NCI-H460 (cell line): ENCODE data around the gene TERT. TPM values are rescaled to one million over a fixed set of nuclear protein-coding genes. Genes with fewer than 3 reads are reported as not detected.

Experiments
- DNase-seq: peaks from one replicate; pipeline ENCODE4 v3.0.0-alpha.2; 2016; ENCODE audit warnings: low read depth; ENCODE audit errors: extremely low read depth
- small RNA-seq, 2 experiments: library from RNA; depleted of rRNA; stranded (forward); fragments of <200 nt; gene quantifications; one replicate each; pipeline ENCODE3, GENCODE V24; 2014
- total RNA-seq: library from RNA; depleted of rRNA; stranded (reverse); fragments of >200 nt; shearing (Covaris generic); gene quantifications from 2 replicates; pipeline ENCODE4 v1.2.3, GENCODE V29; 2014; rRNA removed

The TERT gene
- total RNA-seq, 1 experiment from 2014 or later = 1.5 TPM

- no peak for DNase-seq
These were observed 84.0 kb downstream of the TERT start for GRCh38 chr5:1210832-1211251.

GRCh38 chr5:1209896-1210776 is 84.7 kb downstream of the TERT start:
- no peak for DNase-seq

DNA sequence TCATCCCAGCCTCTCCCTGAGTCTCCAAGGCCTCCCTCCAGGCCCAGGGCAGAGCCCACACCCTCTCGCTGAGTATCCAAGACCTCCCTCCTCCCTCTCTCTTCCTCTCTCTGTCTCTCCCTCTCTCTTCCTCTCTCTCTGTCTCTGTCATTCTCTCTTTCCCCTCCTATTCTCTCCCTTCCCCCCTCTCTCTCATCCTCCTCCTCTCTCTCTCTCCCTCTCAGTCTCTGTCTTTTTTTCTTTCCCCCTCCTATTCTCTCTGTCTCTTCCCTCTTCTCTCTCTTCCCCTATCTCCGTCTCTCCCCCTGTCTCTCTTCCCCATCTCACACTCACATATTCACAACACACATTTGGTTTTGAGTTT is 85.4 kb downstream of the TERT start:
- no peak for DNase-seq

DNA sequence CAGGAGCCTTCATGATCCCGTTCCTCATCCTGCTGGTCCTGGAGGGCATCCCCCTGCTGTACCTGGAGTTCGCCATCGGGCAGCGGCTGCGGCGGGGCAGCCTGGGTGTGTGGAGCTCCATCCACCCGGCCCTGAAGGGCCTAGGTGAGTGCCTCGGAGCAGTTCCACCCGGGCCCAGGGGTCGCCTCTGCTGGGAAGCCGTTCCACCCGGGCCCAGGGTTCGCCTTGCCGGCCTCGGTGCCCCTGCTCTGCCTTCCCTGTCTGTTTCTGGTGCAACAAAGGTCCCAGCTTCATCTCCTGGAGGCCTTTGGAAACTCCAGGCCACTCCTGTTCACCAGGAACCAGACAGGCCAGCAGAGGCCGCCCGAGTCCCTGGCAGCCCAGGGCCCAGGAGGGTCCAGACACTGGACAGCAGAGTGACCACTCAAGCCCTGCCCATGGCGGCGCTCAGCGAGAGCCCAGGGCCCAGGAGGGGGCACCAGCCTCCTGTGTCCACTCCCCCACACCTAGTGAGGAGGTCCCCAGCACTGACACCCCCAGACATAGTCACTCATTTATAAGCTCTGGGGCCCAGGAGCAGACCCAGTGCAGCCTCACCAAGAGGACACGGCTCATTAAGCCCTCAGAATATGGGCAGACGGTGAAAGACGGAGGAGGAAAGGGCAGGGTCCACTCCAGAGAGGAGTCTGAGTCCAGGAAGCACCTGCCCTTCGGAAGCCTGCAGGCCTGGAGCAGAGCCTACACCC is 86.0 kb downstream of the TERT start:
- peak; percentile 42 for DNase-seq

DNA sequence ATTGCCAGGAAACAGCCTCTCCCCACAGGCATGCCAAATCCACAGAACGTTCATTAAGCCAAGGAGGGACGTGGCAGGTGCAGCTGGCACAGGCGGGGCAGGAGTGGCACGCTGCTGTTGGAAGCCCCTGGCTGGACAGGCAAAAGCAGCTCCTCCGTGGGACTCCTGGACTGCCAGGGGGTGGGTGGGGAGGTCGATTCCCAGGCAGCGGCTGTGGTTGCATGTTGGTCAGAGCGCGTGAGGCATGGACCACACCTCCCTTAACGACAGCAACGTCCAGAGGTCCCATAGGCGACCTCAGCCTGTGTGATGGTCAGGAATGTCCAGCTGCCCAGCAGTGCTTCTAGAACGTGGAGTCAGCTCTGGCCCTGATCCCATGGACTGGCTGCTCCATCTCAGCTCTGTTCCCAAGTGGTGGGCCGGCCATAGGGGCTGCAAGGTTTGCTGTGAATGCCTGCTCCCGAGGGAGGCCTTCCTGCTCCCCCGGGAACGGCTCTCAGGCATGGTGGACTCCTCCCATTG is 86.6 kb downstream of the TERT start:
- DNase-seq = no peak

- no peak for DNase-seq
These were observed 87.3 kb downstream of the TERT start for GRCh38 chr5:1207555-1207954.

DNA sequence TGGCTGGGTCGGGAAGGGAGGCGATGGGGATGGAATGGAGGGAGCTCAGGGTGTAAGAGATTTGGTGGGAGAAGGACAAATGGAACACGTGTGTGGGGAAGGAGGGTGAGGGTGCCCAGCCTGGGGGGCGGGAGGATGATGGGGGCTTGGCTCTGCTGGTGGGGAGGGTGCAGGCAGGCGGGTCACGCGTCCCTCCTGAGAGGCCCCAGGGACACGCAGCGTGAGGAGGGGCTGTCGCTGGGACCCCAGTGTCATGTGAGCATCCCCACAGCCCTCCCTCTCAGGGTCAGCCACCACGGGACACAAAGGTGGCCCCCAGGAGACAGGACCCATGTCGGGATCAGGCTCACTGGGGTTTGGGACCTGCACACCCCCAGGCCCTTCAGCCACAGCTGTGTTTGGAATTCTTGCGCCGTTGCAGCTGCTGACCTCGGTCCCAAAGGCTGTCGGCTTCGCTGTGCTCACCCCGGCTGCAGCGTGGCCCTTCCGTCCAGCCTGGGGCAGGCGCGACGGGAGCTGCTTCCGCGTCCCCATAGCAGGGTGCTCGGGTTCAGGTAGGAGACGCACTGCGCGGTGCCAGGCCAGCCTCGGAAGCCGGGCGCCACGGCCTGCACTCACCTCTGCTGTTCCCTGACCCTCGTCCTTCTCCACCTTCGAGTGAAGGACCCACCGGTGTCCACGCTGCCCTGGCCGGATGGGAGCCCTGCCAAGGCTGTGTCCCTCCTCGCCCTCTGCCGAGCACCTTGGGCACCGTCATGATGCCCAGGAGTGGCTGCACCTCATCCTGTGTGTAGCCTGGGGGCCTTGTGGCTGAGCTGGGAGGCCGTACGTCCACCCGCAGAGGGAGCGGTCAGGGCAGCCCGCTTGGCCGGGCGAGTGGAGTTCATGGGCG is 88.1 kb downstream of the TERT start:
- no peak for DNase-seq

DNA sequence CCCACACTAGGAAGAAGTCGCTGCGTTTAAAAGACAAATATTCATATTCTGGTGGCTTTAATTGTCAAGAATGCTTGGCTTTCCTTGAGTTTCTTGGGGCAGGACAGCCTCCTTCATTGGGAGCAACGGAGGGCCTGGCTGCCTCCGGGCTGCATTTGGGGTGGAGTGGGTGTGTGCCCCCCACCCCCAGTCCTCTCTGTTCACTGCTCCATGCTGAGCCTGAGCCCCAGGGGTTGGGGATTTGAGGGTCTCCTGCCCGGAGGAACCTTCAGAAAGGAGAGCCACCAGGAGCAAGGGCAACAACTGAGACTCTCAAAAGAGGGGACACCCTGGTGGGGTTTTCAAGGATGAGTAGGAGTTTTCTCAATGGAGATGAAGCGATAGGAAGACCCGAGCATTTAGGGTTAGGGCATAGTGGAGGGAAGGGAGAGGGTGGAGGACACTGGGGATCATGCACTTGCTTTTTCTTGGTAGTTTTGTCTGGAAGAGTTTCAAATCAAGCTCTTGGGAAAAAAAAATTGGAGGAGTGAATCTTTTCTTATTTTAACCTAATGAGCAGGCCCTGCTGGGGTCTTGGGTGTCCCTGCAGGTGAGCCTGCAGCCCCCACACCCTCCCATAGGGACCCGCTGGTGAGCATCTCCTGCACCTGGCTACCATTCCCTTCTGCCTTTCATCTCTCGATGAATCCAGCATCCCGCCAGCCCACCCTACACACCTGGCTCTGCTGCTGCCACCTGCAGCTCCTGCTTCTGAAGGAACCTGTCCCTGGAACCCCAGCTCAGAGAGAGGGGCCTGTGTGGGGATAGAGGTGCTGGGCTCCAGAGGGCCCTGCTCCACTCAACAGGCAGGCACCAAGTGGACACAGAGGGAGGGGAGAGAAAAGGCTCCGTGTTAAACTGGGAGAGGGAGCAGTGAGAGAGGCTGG is 89.3 kb downstream of the TERT start:
- no peak for DNase-seq

DNA sequence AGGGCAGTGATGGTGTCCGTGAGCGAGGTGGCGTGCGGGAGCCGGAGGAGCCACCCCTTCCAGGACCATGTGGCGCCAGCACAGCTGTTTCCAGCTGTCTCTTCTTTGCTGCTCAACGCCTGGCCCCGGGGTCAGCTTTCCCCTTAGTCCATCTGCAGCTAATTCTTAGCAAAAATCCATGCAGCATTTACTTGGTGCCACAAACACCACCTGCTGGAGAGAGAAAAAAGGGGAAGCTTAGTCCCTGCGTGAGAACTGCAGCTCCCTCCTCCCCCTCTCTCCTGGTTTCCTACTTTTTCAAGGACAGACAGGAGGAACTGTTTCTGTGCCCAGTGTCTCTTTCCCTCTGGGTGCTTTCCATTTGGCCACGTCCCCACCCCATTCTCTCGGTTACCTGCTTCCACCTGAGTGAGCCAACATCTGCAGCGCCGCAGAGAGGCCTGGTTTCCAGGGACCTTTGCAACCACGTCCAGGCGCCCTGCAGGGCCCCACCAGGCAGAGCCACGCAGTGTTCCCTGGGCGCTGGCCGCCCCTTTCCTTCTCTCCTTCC is 90.1 kb downstream of the TERT start:
- DNase-seq = no peak

DNA sequence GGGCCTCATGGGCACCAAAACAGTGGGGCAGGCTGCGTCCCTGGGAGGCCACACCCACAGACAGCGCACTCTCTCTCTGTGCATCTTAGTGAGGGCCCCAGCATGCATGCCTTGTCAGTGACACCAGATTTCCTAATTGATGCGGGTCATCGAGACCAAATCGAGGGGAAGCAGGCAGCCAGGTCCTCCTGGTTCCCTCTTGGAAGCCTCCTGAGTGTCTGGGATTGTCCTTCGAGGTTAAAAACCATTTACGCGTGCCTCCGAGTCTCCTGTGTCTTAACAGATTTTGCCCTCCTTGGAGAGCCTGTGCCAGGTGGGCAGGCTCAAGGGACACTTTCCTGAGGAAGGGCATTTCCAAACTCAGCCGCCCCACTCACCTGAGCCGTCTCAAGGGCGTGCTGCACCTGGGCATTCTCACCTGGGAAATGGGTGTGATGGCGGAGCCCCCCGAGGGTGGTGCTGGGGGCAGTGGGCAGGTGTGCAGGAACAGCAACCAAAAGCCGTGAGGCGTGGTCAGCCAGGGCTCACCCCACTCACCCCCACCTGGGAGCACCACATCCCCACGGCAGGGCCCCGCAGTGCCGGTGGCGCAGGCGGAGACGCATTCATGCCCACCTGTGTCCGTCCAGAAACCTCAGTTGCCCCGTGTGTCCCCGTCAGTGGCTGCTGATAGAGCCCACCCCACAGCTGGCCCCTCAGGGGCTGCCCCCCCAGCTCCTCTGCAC is 90.7 kb downstream of the TERT start:
- DNase-seq = no peak

DNA sequence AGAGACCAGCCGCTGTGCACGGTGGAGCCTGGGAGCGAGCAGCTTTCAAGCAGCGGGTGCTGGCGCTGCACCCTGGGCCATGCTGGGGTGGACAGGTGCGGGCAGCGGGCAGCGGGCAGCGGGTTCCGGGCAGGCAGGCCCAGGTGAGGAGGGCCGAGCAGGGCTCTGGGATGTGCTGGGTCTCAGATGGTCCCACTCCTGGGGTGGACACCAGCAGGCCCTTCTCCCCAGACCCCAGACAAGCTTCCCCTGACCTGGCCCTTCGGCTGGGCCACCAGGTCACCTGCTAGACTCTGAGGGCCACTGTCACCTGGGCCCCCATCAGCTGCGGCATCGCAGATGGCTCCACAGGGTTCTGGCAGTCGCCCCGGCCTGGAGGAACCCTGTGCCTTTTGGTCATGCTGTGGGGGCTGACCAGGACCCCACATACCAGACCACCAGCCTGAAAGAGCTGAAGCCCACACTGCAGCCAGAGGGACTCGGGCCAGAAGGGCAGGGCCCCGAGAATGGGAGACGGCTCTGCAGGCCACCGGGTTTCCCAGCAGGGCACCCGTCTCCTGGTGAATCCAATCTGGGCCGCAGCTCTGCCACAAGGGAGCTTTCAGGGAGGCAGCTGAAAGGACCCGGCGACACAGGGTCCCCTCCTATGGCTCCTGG is 91.4 kb downstream of the TERT start:
- no peak for DNase-seq

Small RNA genes within 50 kb of the gene (small RNA-seq; reads per million reads assigned to genes)
- gene MIR4457 = 0 reads per million in 2 experiments

Other genes with a start within 250 kb of the TERT start
- 7.2 and 9.0 TPM in 2 replicates for gene SLC12A7, start 183.0 kb downstream of the TERT start, total RNA-seq
- not detected in 2 replicates for gene SLC6A19, start 93.5 kb downstream of the TERT start, total RNA-seq
- gene SLC6A18, start 69.7 kb downstream of the TERT start, total RNA-seq = not detected in 2 replicates
- 255 and 278 TPM in 2 replicates for gene CLPTM1L, start 50.0 kb upstream of the TERT start, total RNA-seq
- not detected in 2 replicates for gene SLC6A3, start 150.4 kb upstream of the TERT start, total RNA-seq
- gene LPCAT1, start 228.9 kb upstream of the TERT start, total RNA-seq = 30.6 and 31.2 TPM in 2 replicates